K562 (cell line): ENCODE data around the gene RMND5B. TPM values are rescaled to one million over a fixed set of nuclear protein-coding genes. Genes with fewer than 3 reads are reported as not detected.

Experiments used
- CXXC5 ChIP-seq: fragments of 250-450 bp; sonication (Bioruptor Pico); IDR thresholded peaks from 2 replicates; pipeline ENCODE4 v1.8.0; 2022; ENCODE audit warnings: inconsistent platforms, mild to moderate bottlenecking, moderate library complexity
- KLF16 ChIP-seq: IDR thresholded peaks from 2 replicates; pipeline ENCODE4 v1.6.1; 2016; ENCODE audit warnings: antibody characterized with exemption
- LARP7 ChIP-seq: fragments of 450-650 bp; IDR thresholded peaks from 2 replicates; pipeline ENCODE4 v1.6.1; 2016
- SMAD1 ChIP-seq: fragments of 150-350 bp; IDR thresholded peaks from 2 replicates; pipeline ENCODE4 v1.6.1; 2014; ENCODE audit warnings: low read length, low read depth; ENCODE audit not compliant: partially characterized antibody
- ZNF644 ChIP-seq: fragments of 200-800 bp; sonication (Bioruptor generic); IDR thresholded peaks from 2 replicates; pipeline ENCODE4 v1.6.1; 2016; ENCODE audit warnings: low read depth, missing genetic modification characterization, missing compliant biosample characterization
- polyA plus RNA-seq, 8 experiments: library from polyadenylated mRNA; depleted of rRNA in 4 of 8; stranded (reverse) in 5 of 8; unstranded in 3 of 8; fragments of >200 nt; fragmentation: Nextera tagmentation in 2 of 8; fragmentation: Illumina TruSeq in 1 of 8; extraction: Ambion mirVana in 2 of 8; extraction: Trizol in 1 of 8; gene quantifications; 2 replicates each; pipeline versions ENCODE4 v1.2.1 to v1.2.3, GENCODE V29; 2011 to 2014; ENCODE audit warnings: inconsistent platforms in 1 of 8, missing spikeins in 1 of 8
- total RNA-seq, 7 experiments: library from RNA; depleted of rRNA in 6 of 7; stranded (reverse); fragments of >200 nt in 6 of 7; fragmentation: Illumina TruSeq in 2 of 7; extraction: Trizol in 2 of 7; gene quantifications; 2 replicates each; pipeline versions ENCODE4 v1.2.1 to v1.2.3, GENCODE V29; 2011 to 2021; ENCODE audit warnings: low replicate concordance in 1 of 7
- TF ChIP-seq, protein P1 (sequence below): fragments of 200-800 bp; sonication (Bioruptor generic); IDR thresholded peaks from 2 replicates; pipeline ENCODE4 v1.6.1; 2017; ENCODE audit warnings: missing genetic modification characterization, missing compliant biosample characterization
- TF ChIP-seq, protein P2 (sequence below), 2 experiments: fragments of 450-650 bp; conservative IDR thresholded peaks; 2 replicates each; pipeline ENCODE4 v1.6.1; 2017; ENCODE audit warnings: mild to moderate bottlenecking in 2 of 2, moderate library complexity in 2 of 2
- TF ChIP-seq, protein P3 (sequence below): fragments of 250-450 bp; sonication (Bioruptor Pico); IDR thresholded peaks from 2 replicates; pipeline ENCODE4 v1.5.0; 2021; ENCODE audit warnings: mild to moderate bottlenecking, moderate library complexity
- TF ChIP-seq, protein P4 (sequence below), 2 experiments: IDR thresholded peaks; 2 replicates each; pipeline ENCODE4 v1.6.1; 2011; ENCODE audit warnings: borderline replicate concordance in 1 of 2, control low read depth in 1 of 2, low read depth in 1 of 2, low read length in 1 of 2, mild to moderate bottlenecking in 1 of 2, mixed read lengths in 1 of 2, moderate library complexity in 1 of 2; ENCODE audit not compliant: insufficient read depth in 1 of 2, insufficient read length in 1 of 2, poor library complexity in 1 of 2, severe bottlenecking in 1 of 2; ENCODE audit errors: extremely low read depth in 1 of 2
- TF ChIP-seq, protein P5 (sequence below): fragments of 450-650 bp; IDR thresholded peaks from 2 replicates; pipeline ENCODE4 v1.6.1; 2016

RMND5B gene
- total and polyA plus RNA-seq, 9 of the 15 experiments (the other 6 are each of a cell fraction or from before 2014, with no cell fraction given) = 2.6 to 57.0 (median 28.3) TPM

DNA sequence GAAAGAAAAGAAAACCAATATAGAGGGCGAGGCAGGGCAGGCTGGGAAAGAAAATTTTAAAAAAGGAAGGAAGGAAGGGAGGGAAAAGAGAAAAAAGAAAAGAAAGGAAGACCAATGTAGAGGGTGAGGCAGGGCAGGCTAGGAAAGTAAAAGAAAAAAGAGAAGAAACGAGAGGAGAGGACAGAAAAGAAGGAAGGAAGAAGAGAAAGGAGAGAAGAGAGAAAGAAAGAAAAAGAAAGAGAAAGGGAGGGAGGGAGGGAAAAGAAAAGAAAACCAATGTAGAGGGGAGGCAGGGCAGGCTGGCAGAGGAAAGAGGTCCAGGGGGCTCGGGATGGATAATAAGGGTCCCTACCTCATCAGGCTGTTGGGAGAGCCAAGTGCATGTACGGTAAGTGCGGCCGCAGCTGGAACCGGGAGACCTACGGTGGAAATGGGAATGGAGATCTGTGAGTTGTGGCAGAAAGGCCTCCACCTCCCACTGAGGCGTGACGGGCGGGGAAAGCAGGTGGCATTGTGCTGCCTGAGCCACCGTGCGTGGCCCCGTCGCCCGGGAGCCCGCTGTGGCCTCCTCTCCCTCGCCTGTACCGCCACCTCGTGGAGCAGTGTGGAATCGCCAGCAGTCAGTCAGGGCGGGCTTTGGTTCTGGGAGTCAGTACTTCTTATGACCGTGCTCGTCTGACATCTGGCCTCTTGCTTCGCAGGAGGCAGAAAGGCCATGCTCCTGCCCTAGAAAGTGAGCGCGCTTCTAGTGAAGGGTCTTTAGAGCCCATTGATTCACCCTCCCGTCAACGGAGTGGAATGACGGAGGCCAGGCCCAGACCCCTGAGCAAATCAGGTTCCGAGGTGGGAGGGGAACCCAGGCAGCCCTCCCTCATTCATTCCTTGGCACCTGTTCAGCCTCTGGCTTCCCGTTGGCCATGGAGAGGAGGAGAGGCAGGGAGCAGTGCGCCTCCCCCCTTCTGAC lies 33.2 kb downstream of the RMND5B start (continued):
- TF ChIP-seq, protein P1, sequence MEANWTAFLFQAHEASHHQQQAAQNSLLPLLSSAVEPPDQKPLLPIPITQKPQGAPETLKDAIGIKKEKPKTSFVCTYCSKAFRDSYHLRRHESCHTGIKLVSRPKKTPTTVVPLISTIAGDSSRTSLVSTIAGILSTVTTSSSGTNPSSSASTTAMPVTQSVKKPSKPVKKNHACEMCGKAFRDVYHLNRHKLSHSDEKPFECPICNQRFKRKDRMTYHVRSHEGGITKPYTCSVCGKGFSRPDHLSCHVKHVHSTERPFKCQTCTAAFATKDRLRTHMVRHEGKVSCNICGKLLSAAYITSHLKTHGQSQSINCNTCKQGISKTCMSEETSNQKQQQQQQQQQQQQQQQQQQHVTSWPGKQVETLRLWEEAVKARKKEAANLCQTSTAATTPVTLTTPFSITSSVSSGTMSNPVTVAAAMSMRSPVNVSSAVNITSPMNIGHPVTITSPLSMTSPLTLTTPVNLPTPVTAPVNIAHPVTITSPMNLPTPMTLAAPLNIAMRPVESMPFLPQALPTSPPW (CRISPR knock-in tag) = peak; percentile 40; the same call in 1 of the 2 replicates
- TF ChIP-seq SMAD1 (no peak), KLF16 (peak; percentile 28; the same call in 1 of the 2 replicates), LARP7 (no peak), CXXC5 (CRISPR knock-in tag) (peak; percentile 55), ZNF644 (tag) (no peak)
- TF ChIP-seq, protein P2, sequence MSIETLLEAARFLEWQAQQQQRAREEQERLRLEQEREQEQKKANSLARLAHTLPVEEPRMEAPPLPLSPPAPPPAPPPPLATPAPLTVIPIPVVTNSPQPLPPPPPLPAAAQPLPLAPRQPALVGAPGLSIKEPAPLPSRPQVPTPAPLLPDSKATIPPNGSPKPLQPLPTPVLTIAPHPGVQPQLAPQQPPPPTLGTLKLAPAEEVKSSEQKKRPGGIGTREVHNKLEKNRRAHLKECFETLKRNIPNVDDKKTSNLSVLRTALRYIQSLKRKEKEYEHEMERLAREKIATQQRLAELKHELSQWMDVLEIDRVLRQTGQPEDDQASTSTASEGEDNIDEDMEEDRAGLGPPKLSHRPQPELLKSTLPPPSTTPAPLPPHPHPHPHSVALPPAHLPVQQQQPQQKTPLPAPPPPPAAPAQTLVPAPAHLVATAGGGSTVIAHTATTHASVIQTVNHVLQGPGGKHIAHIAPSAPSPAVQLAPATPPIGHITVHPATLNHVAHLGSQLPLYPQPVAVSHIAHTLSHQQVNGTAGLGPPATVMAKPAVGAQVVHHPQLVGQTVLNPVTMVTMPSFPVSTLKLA (conservative IDR thresholded peaks at IDR 0.05) = peak in 1 of 2 experiments; percentile 25; a peak in 1 of 4 replicates
- TF ChIP-seq, protein P3, sequence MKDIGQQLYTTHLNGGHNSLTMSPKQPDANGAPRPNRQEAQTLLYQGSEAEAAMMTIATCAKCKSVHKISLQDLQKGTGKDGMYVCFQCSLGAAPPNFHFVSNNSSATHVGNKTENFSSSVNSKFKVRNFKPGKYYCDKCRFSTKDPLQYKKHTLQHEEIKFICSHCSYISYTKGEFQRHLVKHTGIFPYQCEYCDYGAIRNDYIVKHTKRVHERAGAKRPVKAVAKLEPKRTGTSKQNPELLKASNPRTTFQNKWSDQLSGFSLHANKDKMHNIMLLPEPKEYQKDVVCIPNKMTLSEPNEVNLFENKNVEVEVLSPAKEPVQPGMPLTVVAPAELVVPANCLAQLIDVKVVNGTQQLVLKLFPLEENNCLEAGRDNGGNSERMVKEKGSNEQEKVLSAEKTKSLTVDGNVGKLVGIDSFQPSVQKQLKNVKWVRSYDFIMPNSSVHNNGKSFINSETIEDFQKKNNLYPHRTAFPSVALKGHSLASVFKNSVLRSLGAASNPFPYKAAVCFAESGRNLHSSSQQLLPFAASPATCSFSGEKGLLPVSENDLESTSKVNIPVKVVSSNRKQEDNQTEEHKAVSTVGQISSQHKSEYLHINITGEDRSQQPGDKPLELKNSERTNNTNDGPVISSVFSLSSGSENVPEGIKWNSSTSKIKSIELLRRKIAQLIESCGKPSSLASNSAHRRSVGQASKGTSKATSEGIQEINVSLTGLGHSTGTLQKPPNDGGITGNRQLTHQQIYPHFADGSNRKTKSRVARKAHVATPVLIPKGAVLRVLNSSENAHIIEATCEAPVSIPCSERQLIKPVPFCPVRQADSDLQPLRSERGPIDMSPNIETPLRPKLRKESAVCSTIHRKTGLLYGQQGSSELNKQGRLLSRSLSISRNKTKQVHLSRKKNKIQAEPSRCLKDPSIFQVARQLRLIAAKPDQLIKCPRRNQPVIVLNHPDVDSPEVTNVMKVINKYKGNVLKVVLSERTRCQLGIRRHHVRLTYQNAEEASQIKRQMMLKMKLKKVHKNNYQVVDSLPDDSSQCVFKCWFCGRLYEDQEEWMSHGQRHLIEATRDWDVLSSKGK (CRISPR knock-in tag) = no peak
- TF ChIP-seq, protein P4, sequence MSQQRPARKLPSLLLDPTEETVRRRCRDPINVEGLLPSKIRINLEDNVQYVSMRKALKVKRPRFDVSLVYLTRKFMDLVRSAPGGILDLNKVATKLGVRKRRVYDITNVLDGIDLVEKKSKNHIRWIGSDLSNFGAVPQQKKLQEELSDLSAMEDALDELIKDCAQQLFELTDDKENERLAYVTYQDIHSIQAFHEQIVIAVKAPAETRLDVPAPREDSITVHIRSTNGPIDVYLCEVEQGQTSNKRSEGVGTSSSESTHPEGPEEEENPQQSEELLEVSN (IDR thresholded peaks at IDR 0.05; ENCODE audit: borderline replicate concordance in 1 of 2, extremely low read depth in 1 of 2, insufficient read depth in 1 of 2, insufficient read length in 1 of 2, low read depth in 1 of 2, low read length in 1 of 2, poor library complexity in 1 of 2, severe bottlenecking in 1 of 2) = peak; percentile 46 to 68
- TF ChIP-seq, protein P5, sequence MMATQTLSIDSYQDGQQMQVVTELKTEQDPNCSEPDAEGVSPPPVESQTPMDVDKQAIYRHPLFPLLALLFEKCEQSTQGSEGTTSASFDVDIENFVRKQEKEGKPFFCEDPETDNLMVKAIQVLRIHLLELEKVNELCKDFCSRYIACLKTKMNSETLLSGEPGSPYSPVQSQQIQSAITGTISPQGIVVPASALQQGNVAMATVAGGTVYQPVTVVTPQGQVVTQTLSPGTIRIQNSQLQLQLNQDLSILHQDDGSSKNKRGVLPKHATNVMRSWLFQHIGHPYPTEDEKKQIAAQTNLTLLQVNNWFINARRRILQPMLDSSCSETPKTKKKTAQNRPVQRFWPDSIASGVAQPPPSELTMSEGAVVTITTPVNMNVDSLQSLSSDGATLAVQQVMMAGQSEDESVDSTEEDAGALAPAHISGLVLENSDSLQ = peak; percentile 47
